ENCODE data around the gene LMO1. TPM values are rescaled to one million over a fixed set of nuclear protein-coding genes. Genes with fewer than 3 reads are reported as not detected.

Gene LMO1
- total and polyA plus RNA-seq, 10 of the 15 experiments (the other 5 are each of a cell fraction or from before 2014, with no cell fraction given) = not detected

GRCh38 chr11:8292351-8292750, 28.7 kb upstream of the LMO1 start (continued):
- TF ChIP-seq PBX3 (IDR thresholded peaks at IDR 0.05; ENCODE audit: insufficient replicate concordance, low read depth, low read length) (no peak), ZNF274 (IDR thresholded peaks at IDR 0.05; ENCODE audit: insufficient read depth, insufficient read length) (no peak), SMARCA5 (IDR thresholded peaks at IDR 0.05) (no peak), ESRRA (IDR thresholded peaks at IDR 0.05; ENCODE audit: low read length) (no peak), TCF7 (IDR thresholded peaks at IDR 0.05; ENCODE audit: borderline replicate concordance) (no peak), KDM1A (IDR thresholded peaks at IDR 0.05; ENCODE audit: borderline replicate concordance) (no peak)

- no peak overlapping the region for H3K4me2 ChIP-seq (ENCODE audit: control insufficient read depth, insufficient read depth)
- no peaks in the 10 kb centered on the region for H3K79me2 ChIP-seq (ENCODE audit: control insufficient read depth, insufficient read depth, low read length)
- ChIA-PET RAD21 (ENCODE audit: unreplicated experiment) (no interaction called here), SMC1A (ENCODE audit: uncharacterized antibody, unreplicated experiment) (no interaction called here), CTCF (no interaction called here), POLR2A (no interaction called here)
- no peak overlapping the region for H3K27ac ChIP-seq (ENCODE audit: control insufficient read depth, insufficient read depth)
- ATAC-seq (no peak), FAIRE-seq (no peak), DNase-seq (ENCODE audit: low read depth, low spot score) (no peak)
- 20% methylated on average over 11 of the region's 11 CpGs for WGBS (ENCODE audit: insufficient coverage, insufficient replicate concordance, low lambda C conversion rate, missing lambda C conversion rate)
- H3K36me3 ChIP-seq (ENCODE audit: control insufficient read depth in 2 of 2, insufficient read depth in 2 of 2, low read length in 1 of 2) = no peaks in the 10 kb centered on the region
- H3K9ac ChIP-seq (ENCODE audit: control insufficient read depth, insufficient read depth, low read length) = no peak overlapping the region
- H2AFZ ChIP-seq (ENCODE audit: control insufficient read depth, low read depth, low read length) = no peak overlapping the region
- no TSS peak for BruUV-seq (replicated peaks)
- H3K9me3 ChIP-seq (replicated peaks; ENCODE audit: control insufficient read depth, insufficient read depth, low read length) = no peaks in the 10 kb centered on the region
- no peaks in the 10 kb centered on the region for H3K4me1 ChIP-seq (ENCODE audit: control insufficient read depth, insufficient read depth, low read length)
- in situ Hi-C loops (cut with MboI) = no loop called here
- no peak overlapping the region for H3K4me3 ChIP-seq
- peaks cover 2 to 4% of the 10 kb centered on the region in 2 experiments; a peak in 1 of 4 replicates for H3K27me3 ChIP-seq (replicated peaks in 1 of 2; ENCODE audit: control insufficient read depth in 2 of 2, insufficient read depth in 2 of 2, low read length in 1 of 2)
- no peaks in the 10 kb centered on the region; the same call in 1 of the 2 replicates for H4K20me1 ChIP-seq (ENCODE audit: control insufficient read depth, insufficient read depth)
- intact Hi-C loops (cut with micrococcal nuclease; ENCODE audit: unreplicated experiment) = no loop called here
- TF ChIP-seq TCF12 (IDR thresholded peaks at IDR 0.05; ENCODE audit: low read depth, low read length) = no peak
- TF ChIP-seq CBFB (IDR thresholded peaks at IDR 0.05; ENCODE audit: low read depth) = no peak
- no peak for TF ChIP-seq EGR1 (IDR thresholded peaks at IDR 0.05; ENCODE audit: borderline replicate concordance in 1 of 2, low read depth in 2 of 2, low read length in 2 of 2)
- no peak for TF ChIP-seq IRF4 (IDR thresholded peaks at IDR 0.05; ENCODE audit: low read depth, low read length)
- TF ChIP-seq DPF2 (IDR thresholded peaks at IDR 0.05) = no peak
- no peak for TF ChIP-seq GATAD2B (conservative IDR thresholded peaks at IDR 0.05; ENCODE audit: low read depth)
- TF ChIP-seq BCLAF1 (IDR thresholded peaks at IDR 0.05) = no peak
- no peak for TF ChIP-seq CHD1 (IDR thresholded peaks at IDR 0.05; ENCODE audit: low read depth, low read length)
- no peak for TF ChIP-seq TARDBP (IDR thresholded peaks at IDR 0.05; ENCODE audit: borderline replicate concordance)
- no peak for TF ChIP-seq GABPA (IDR thresholded peaks at IDR 0.05; ENCODE audit: low read depth)
- TF ChIP-seq STAT1 (conservative IDR thresholded peaks at IDR 0.05) = no peak
- no peak for TF ChIP-seq SUZ12 (IDR thresholded peaks at IDR 0.05; ENCODE audit: unreplicated experiment)
- TF ChIP-seq BACH1 (IDR thresholded peaks at IDR 0.05; ENCODE audit: borderline replicate concordance) = no peak
- no peak for TF ChIP-seq MTA2 (IDR thresholded peaks at IDR 0.05; ENCODE audit: low read depth)
- no peak for TF ChIP-seq ZNF24 (IDR thresholded peaks at IDR 0.05)
- no peak for TF ChIP-seq ZNF622 (IDR thresholded peaks at IDR 0.05)
Measured at GRCh38 chr11:8291421-8292350, 28.0 kb upstream of the LMO1 start.

All from GM12878 (cell line).